GM12878 (cell line): Measurements from ENCODE around the gene MXI1. TPM values are rescaled to one million over a fixed set of nuclear protein-coding genes. Genes with fewer than 3 reads are reported as not detected.

Experiments
- ATAC-seq: fragments of 200-7000 bp; cut with Tn5 transposase; 3 replicates; pipeline ENCODE4 v1.9.1; 2020; ENCODE audit warnings: mild to moderate bottlenecking, moderate library complexity
- BruUV-seq: library from RNA; stranded (reverse); fragments of 400-500 nt; replicated peaks from 2 replicates; lab custom pipeline; 2021; lab: Mats Ljungman, UMichigan
- CTCF ChIA-PET: fragments of 300-600 bp; sonication (Branson Sonifier 250); formaldehyde crosslinking; extraction: SDS; loops from one replicate; lab custom pipeline; 2021; ENCODE audit warnings: inconsistent platforms; lab: Yijun Ruan, JAX
- POLR2A ChIA-PET: fragments of 350-600 bp; formaldehyde crosslinking; extraction: SDS; loops from one replicate; lab custom pipeline; 2021; ENCODE audit warnings: inconsistent platforms; lab: Charles Lee
- RAD21 ChIA-PET: fragments of 300-600 bp; sonication (Branson Sonifier 250); formaldehyde crosslinking; loops from one replicate; lab custom pipeline; 2023; ENCODE audit warnings: antibody characterized with exemption; ENCODE audit not compliant: unreplicated experiment; lab: Charles Lee
- SMC1A ChIA-PET: fragments of 300-600 bp; sonication (Branson Sonifier 250); formaldehyde crosslinking; loops from one replicate; lab custom pipeline; 2023; ENCODE audit not compliant: unreplicated experiment, uncharacterized antibody; lab: Charles Lee
- DNase-seq: peaks from one replicate; pipeline ENCODE4 v3.0.0-alpha.2; 2011; ENCODE audit warnings: low read depth, low spot score
- FAIRE-seq: peaks from 3 replicates; lab custom pipeline; 2011; peaks lifted over from hg19 to GRCh38; lab: Jason Lieb, UNC
- H2AFZ ChIP-seq: 2 replicates; pipeline ENCODE4 v1.6.0; 2011; ENCODE audit warnings: low read depth, low read length, control low read depth; ENCODE audit not compliant: control insufficient read depth
- H3K27ac ChIP-seq: 2 replicates; pipeline ENCODE4 v1.5.1; 2011; ENCODE audit warnings: control low read depth; ENCODE audit not compliant: control insufficient read depth, insufficient read depth
- H3K27me3 ChIP-seq, 2 experiments: replicated peaks in 1 of 2; 2 replicates each; pipeline versions ENCODE4 v1.6.0 to v1.6.1; 2011; ENCODE audit warnings: low read length in 1 of 2; ENCODE audit not compliant: control insufficient read depth in 2 of 2, insufficient read depth in 2 of 2
- H3K36me3 ChIP-seq, 2 experiments: 2 replicates each; pipeline ENCODE4 v1.5.1; 2011; ENCODE audit warnings: low read length in 1 of 2; ENCODE audit not compliant: control insufficient read depth in 2 of 2, insufficient read depth in 2 of 2
- H3K4me1 ChIP-seq: 2 replicates; pipeline ENCODE4 v1.6.1; 2011; ENCODE audit warnings: mild to moderate bottlenecking, low read length, moderate library complexity, mixed read lengths; ENCODE audit not compliant: control insufficient read depth, insufficient read depth
- H3K4me2 ChIP-seq: 2 replicates; pipeline ENCODE4 v1.6.0; 2011; ENCODE audit warnings: control low read depth; ENCODE audit not compliant: control insufficient read depth, insufficient read depth
- H3K4me3 ChIP-seq: fragments of 200-600 bp; sonication (generic); 2 replicates; pipeline ENCODE4 v1.5.1; 2016
- H3K79me2 ChIP-seq: 2 replicates; pipeline ENCODE4 v1.6.0; 2011; ENCODE audit warnings: low read length; ENCODE audit not compliant: control insufficient read depth, insufficient read depth
- H3K9ac ChIP-seq: 2 replicates; pipeline ENCODE4 v1.8.0; 2011; ENCODE audit warnings: low read length, control low read depth, mixed read lengths; ENCODE audit not compliant: control insufficient read depth, insufficient read depth
- H3K9me3 ChIP-seq: replicated peaks from 3 replicates; pipeline ENCODE4 v1.5.1; 2011; ENCODE audit warnings: mild to moderate bottlenecking, low read length; ENCODE audit not compliant: control insufficient read depth, insufficient read depth
- H4K20me1 ChIP-seq: 2 replicates; pipeline ENCODE4 v1.6.0; 2011; ENCODE audit not compliant: control insufficient read depth, insufficient read depth
- ATF7 ChIP-seq: fragments of 450-650 bp; IDR thresholded peaks from 2 replicates; pipeline ENCODE4 v1.6.1; 2016; ENCODE audit warnings: low read depth, mild to moderate bottlenecking
- BCL11A ChIP-seq: IDR thresholded peaks from 2 replicates; pipeline ENCODE4 v1.6.1; 2011; ENCODE audit warnings: low read depth, low read length
- BHLHE40 ChIP-seq, 2 experiments: fragments of 450-650 bp in 1 of 2; IDR thresholded peaks; 2 replicates each; pipeline ENCODE4 v1.6.1; 2011 to 2017; ENCODE audit warnings: low read depth in 2 of 2, borderline replicate concordance in 1 of 2, improper control_type of control experiment in 1 of 2, low read length in 1 of 2, mild to moderate bottlenecking in 1 of 2
- CEBPB ChIP-seq, 2 experiments: fragments of 150-350 bp in 1 of 2; IDR thresholded peaks; 2 replicates each; pipeline ENCODE4 v1.6.1; 2012 to 2014; ENCODE audit warnings: low read depth in 2 of 2, low read length in 2 of 2, borderline replicate concordance in 1 of 2, inconsistent platforms in 1 of 2
- CREB1 ChIP-seq: IDR thresholded peaks from 2 replicates; pipeline ENCODE4 v1.6.1; 2012; ENCODE audit warnings: low read depth, mild to moderate bottlenecking, inconsistent platforms
- EZH2 ChIP-seq: IDR thresholded peaks from 2 replicates; pipeline ENCODE4 v1.6.1; 2012; ENCODE audit warnings: low read depth, mild to moderate bottlenecking, control low read depth, inconsistent platforms, low read length, borderline replicate concordance; ENCODE audit not compliant: control insufficient read depth
- IKZF2 ChIP-seq, 2 experiments: fragments of 450-650 bp; IDR thresholded peaks; 2 replicates each; pipeline ENCODE4 v1.6.1; 2017; ENCODE audit warnings: mild to moderate bottlenecking in 2 of 2, moderate library complexity in 2 of 2
- MTA2 ChIP-seq: fragments of 450-650 bp; IDR thresholded peaks from 2 replicates; pipeline ENCODE4 v1.6.1; 2016; ENCODE audit warnings: low read depth, mild to moderate bottlenecking, moderate library complexity
- NR2C1 ChIP-seq: fragments of 450-650 bp; IDR thresholded peaks from 2 replicates; pipeline ENCODE4 v1.6.1; 2017; ENCODE audit warnings: antibody characterized with exemption, mild to moderate bottlenecking, moderate library complexity
- NR2F1 ChIP-seq: fragments of 450-650 bp; conservative IDR thresholded peaks from 2 replicates; pipeline ENCODE4 v1.6.1; 2017; ENCODE audit warnings: mild to moderate bottlenecking
- PAX5 ChIP-seq: IDR thresholded peaks from 2 replicates; pipeline ENCODE4 v1.6.1; 2011; ENCODE audit warnings: low read depth, low read length, borderline replicate concordance
- RUNX3 ChIP-seq: IDR thresholded peaks from 2 replicates; pipeline ENCODE4 v1.6.1; 2012; ENCODE audit warnings: low read length, inconsistent platforms
- TBL1XR1 ChIP-seq: IDR thresholded peaks from 2 replicates; pipeline ENCODE4 v1.6.1; 2012; ENCODE audit warnings: low read depth, low read length, improper control_type of control experiment
- TCF12 ChIP-seq: IDR thresholded peaks from 2 replicates; pipeline ENCODE4 v1.6.1; 2011; ENCODE audit warnings: low read depth, mild to moderate bottlenecking, low read length
- WRNIP1 ChIP-seq: IDR thresholded peaks from 2 replicates; pipeline ENCODE4 v1.6.1; 2011; ENCODE audit warnings: low read depth, low read length, improper control_type of control experiment, borderline replicate concordance
- WGBS: methylation state at CpG from one replicate; pipeline ENCODE4 v1.1.6; 2016; ENCODE audit warnings: low lambda C conversion rate; ENCODE audit not compliant: insufficient replicate concordance, insufficient coverage; ENCODE audit errors: missing lambda C conversion rate; 5-methylcytosine and 5-hydroxymethylcytosine counted together
- in situ Hi-C: fragments of 300-500 bp; cut with MboI; formaldehyde crosslinking; loops from 9 replicates; pipeline ENCODE4 v1.14.3; 2018; ENCODE audit warnings: mixed read lengths
- intact Hi-C: fragments of 100-400 bp; cut with micrococcal nuclease; formaldehyde crosslinking; loops from one replicate; pipeline ENCODE4 v1.14.2; 2022; ENCODE audit not compliant: unreplicated experiment
- polyA plus RNA-seq, 11 experiments: library from polyadenylated mRNA; depleted of rRNA in 4 of 11; unstranded in 6 of 11; stranded (reverse) in 5 of 11; fragments of >200 nt; fragmentation: Nextera tagmentation in 4 of 11; fragmentation: Illumina TruSeq in 1 of 11; extraction: Ambion mirVana in 4 of 11; extraction: Trizol in 1 of 11; gene quantifications; 1 replicate in 1 of 11; 2 replicates in 10 of 11; pipeline versions ENCODE4 v1.2.1 to v1.2.3, GENCODE V29; 2011 to 2016; ENCODE audit warnings: inconsistent platforms in 2 of 11, missing spikeins in 2 of 11, low read depth in 1 of 11
- total RNA-seq, 4 experiments: library from RNA; depleted of rRNA in 3 of 4; stranded (reverse); fragments of >200 nt in 3 of 4; fragmentation: Illumina TruSeq in 1 of 4; extraction: Trizol in 1 of 4; gene quantifications; 2 replicates each; pipeline versions ENCODE4 v1.2.1 to v1.2.3, GENCODE V29; 2013 to 2021
- TF ChIP-seq, protein P1 (sequence below): IDR thresholded peaks from 2 replicates; pipeline ENCODE4 v1.6.1; 2012; ENCODE audit warnings: low read length, inconsistent platforms
- TF ChIP-seq, protein P2 (sequence below), 3 experiments: IDR thresholded peaks in 2 of 3; conservative IDR thresholded peaks in 1 of 3; 2 replicates each; pipeline ENCODE4 v1.5.1; 2011; ENCODE audit warnings: low read depth in 3 of 3, low read length in 3 of 3, mild to moderate bottlenecking in 3 of 3, control low read depth in 2 of 3, moderate library complexity in 2 of 3, inconsistent platforms in 1 of 3, mixed read lengths in 1 of 3; ENCODE audit not compliant: control insufficient read depth in 2 of 3, insufficient read depth in 1 of 3; ENCODE audit errors: extremely low read depth in 1 of 3
- TF ChIP-seq, protein P3 (sequence below): fragments of 450-650 bp; IDR thresholded peaks from 2 replicates; pipeline ENCODE4 v1.6.1; 2016; ENCODE audit warnings: mild to moderate bottlenecking

The MXI1 gene
- total and polyA plus RNA-seq, 10 of the 15 experiments (the other 5 are each of a cell fraction or from before 2014, with no cell fraction given) = 0.23 to 8.0 (median 0.41) TPM

- ChIA-PET CTCF (interaction anchor here (1.5 kb wide), 1 partner anchor 17 kb away, joined by 4 read pairs; no protein-coding TSS in a partner anchor), RAD21 (no interaction called here), POLR2A (no interaction called here), SMC1A (no interaction called here)
- DNase-seq (no peak), ATAC-seq (peak; percentile 56), FAIRE-seq (no peak)
- WGBS = 16% methylated on average over 4 of the region's 4 CpGs
- in situ Hi-C loops = no loop called here
- no peaks in the 10 kb centered on the region for H3K4me1 ChIP-seq
- no peak overlapping the region for H3K9ac ChIP-seq
- no TSS peak for BruUV-seq
- no peak overlapping the region for H3K27ac ChIP-seq
- H3K9me3 ChIP-seq = no peaks in the 10 kb centered on the region
- no peak overlapping the region for H2AFZ ChIP-seq
- intact Hi-C loops = no loop called here
- H3K36me3 ChIP-seq = no peaks in the 10 kb centered on the region
- peak; percentile 31 to 37; a peak in 2 of 4 replicates for TF ChIP-seq IKZF2 (IDR thresholded peaks at IDR 0.05)
- peak; percentile 92 for TF ChIP-seq NR2F1
- peak; percentile 74 for TF ChIP-seq ATF7
- peak; percentile 85 for TF ChIP-seq RUNX3
- TF ChIP-seq CEBPB (IDR thresholded peaks at IDR 0.05; ENCODE audit: borderline replicate concordance in 1 of 2, low read depth in 2 of 2, low read length in 2 of 2) = no peak
- peak; percentile 47; the same call in 1 of the 2 replicates for TF ChIP-seq CREB1
- TF ChIP-seq WRNIP1 = no peak
- 0 out of 2 replicates have a peak, but pooled peaks have one; percentile 17 for TF ChIP-seq BCL11A
- peak; percentile 49; the same call in 1 of the 2 replicates for TF ChIP-seq NR2C1
- TF ChIP-seq, protein P1, sequence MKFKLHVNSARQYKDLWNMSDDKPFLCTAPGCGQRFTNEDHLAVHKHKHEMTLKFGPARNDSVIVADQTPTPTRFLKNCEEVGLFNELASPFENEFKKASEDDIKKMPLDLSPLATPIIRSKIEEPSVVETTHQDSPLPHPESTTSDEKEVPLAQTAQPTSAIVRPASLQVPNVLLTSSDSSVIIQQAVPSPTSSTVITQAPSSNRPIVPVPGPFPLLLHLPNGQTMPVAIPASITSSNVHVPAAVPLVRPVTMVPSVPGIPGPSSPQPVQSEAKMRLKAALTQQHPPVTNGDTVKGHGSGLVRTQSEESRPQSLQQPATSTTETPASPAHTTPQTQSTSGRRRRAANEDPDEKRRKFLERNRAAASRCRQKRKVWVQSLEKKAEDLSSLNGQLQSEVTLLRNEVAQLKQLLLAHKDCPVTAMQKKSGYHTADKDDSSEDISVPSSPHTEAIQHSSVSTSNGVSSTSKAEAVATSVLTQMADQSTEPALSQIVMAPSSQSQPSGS = peak; percentile 51; the same call in 1 of the 2 replicates
- TF ChIP-seq PAX5 = 0 out of 2 replicates have a peak, but pooled peaks have one; percentile 6
- TF ChIP-seq TBL1XR1 = peak; percentile 38; the same call in 1 of the 2 replicates
- TF ChIP-seq, protein P2, sequence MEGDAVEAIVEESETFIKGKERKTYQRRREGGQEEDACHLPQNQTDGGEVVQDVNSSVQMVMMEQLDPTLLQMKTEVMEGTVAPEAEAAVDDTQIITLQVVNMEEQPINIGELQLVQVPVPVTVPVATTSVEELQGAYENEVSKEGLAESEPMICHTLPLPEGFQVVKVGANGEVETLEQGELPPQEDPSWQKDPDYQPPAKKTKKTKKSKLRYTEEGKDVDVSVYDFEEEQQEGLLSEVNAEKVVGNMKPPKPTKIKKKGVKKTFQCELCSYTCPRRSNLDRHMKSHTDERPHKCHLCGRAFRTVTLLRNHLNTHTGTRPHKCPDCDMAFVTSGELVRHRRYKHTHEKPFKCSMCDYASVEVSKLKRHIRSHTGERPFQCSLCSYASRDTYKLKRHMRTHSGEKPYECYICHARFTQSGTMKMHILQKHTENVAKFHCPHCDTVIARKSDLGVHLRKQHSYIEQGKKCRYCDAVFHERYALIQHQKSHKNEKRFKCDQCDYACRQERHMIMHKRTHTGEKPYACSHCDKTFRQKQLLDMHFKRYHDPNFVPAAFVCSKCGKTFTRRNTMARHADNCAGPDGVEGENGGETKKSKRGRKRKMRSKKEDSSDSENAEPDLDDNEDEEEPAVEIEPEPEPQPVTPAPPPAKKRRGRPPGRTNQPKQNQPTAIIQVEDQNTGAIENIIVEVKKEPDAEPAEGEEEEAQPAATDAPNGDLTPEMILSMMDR (IDR thresholded peaks at IDR 0.05 in 2 of 3, conservative IDR thresholded peaks at IDR 0.05 in 1 of 3; ENCODE audit: control insufficient read depth in 2 of 3, extremely low read depth in 1 of 3, insufficient read depth in 1 of 3, low read depth in 3 of 3, low read length in 3 of 3) = peak in 2 of 3 experiments; percentile 3 to 11; a peak in 1 of 6 replicates
- no peak for TF ChIP-seq TCF12
- TF ChIP-seq BHLHE40 (IDR thresholded peaks at IDR 0.05; ENCODE audit: borderline replicate concordance in 1 of 2, low read depth in 2 of 2, low read length in 1 of 2) = peak in 1 of 2 experiments; percentile 30; a peak in 1 of 4 replicates
- TF ChIP-seq, protein P3, sequence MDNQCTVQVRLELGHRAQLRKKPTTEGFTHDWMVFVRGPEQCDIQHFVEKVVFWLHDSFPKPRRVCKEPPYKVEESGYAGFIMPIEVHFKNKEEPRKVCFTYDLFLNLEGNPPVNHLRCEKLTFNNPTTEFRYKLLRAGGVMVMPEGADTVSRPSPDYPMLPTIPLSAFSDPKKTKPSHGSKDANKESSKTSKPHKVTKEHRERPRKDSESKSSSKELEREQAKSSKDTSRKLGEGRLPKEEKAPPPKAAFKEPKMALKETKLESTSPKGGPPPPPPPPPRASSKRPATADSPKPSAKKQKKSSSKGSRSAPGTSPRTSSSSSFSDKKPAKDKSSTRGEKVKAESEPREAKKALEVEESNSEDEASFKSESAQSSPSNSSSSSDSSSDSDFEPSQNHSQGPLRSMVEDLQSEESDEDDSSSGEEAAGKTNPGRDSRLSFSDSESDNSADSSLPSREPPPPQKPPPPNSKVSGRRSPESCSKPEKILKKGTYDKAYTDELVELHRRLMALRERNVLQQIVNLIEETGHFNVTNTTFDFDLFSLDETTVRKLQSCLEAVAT = 0 out of 2 replicates have a peak, but pooled peaks have one; percentile 41
- no peak for TF ChIP-seq EZH2
- 0 out of 2 replicates have a peak, but pooled peaks have one; percentile 22 for TF ChIP-seq MTA2
- no peak overlapping the region for H3K4me2 ChIP-seq
- H3K4me3 ChIP-seq = no peak overlapping the region
- H3K79me2 ChIP-seq = no peaks in the 10 kb centered on the region
- H4K20me1 ChIP-seq = no peaks in the 10 kb centered on the region
- H3K27me3 ChIP-seq = peaks cover 0 to 2% of the 10 kb centered on the region in 2 experiments; a peak in 1 of 4 replicates
Measured at GRCh38 chr10:110192552-110192951, 14.9 kb upstream of the MXI1 start.
